ENCODE data around the gene FAM50B.

Gene FAM50B

GRCh38 chr6:3895312-3895653, 46.1 kb downstream of the FAM50B start:
- no peak for DNase-seq (ENCODE audit: low read depth)

- no peak for DNase-seq (ENCODE audit: low read depth)
Measured at GRCh38 chr6:3895805-3896204, 46.6 kb downstream of the FAM50B start.

- DNase-seq (ENCODE audit: low read depth), result no peak
Measured at GRCh38 chr6:3898265-3898994, 49.3 kb downstream of the FAM50B start.

GRCh38 chr6:3899061-3899460, 49.9 kb downstream of the FAM50B start:
- DNase-seq (ENCODE audit: low read depth), result no peak

- DNase-seq (ENCODE audit: low read depth), result no peak
Measured at GRCh38 chr6:3899970-3900439, 50.8 kb downstream of the FAM50B start.
